GM21390 (cell line): ENCODE measurements around the gene MT1B.

Source experiments
- ATAC-seq: cut with Tn5 transposase; IDR thresholded peaks from one replicate; pipeline ENCODE4 v1.9.1; 2021; ENCODE audit not compliant: unreplicated experiment

MT1B gene

DNA sequence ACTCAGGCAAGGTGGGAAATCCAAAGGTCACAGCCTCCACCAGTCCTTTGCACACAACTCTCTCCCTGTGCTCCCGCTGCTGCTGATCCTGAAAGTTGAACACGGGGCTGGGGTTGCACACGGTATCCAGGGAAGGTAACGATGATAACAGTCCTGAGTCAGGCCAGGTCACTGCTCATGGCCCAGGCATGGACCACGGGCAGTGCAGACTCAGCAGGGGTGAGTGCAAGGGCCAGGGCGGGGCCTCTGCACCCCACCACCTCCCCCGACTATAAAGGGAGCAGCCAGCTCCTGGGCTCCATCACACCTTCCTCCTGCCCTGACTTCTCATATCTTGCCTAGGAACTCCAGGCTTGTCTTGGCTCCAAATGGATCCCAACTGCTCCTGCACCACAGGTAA lies at the start of gene MT1B:
Gene MT1B (plus strand): TSS at position 301 of the 400 bp plus-strand sequence. CDS start 68 bp downstream, at position 369.
- ATAC-seq = no peak

GRCh38 chr16:56603589-56603988 lies 48.1 kb upstream of the MT1B start:
- ATAC-seq = no peak

DNA sequence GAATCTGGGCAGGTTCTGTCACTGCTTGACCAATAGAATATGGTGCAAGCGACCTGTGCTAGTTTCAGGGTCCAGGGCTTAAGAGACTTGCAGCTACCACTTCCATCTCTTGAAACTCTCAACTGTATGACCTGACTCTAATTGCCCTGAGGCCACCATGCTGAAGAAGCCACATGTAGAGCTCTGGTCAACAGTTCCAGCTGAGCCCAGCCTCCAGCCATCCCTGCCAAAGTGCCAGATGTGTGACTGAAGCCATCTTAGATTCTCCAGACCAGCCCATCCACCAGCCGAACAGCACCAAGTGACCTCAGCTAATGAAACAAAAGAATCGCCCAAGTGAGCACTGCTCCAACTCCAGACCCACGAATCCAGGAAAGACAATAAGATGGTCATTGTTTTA lies 46.7 kb upstream of the MT1B start:
- no peak for ATAC-seq

DNA sequence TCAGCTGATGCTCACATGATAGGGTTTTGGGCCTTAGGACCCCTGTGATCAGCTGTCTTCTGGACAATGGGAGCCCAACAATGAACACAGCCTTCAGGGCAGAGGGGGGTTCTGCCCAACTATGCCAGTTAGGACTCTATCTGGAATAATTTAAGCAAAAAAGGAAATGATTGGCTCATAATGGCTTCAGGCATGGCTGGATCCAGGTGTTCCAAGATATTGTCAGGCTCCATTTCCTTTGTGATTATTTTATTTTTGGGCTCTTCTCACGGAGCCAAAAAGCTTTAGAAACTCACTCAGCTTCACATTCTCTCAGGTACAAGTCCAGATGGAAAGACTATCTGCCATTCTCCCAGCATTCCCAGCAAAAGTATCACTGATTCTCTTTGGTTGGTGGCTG lies 46.2 kb upstream of the MT1B start:
- no peak for ATAC-seq

DNA sequence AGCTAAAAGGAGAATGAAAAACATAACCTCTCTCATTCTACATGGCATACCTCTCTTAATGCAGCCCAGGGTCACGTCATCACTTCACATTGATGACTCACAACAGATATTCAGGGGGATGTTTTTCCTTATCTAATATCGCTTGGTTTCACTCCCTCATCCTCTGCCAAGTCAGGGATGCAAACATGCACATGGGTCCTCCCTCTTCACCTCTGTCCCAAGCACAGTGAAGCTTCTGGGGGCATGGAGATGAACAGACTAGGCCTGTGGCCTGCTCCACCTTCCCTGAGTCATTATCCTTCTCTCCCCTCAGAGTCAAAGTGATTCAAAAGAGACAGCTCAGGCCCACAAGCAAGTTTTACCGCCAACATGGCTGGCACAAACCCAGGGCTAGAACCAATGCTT lies 45.6 kb upstream of the MT1B start:
- ATAC-seq = no peak

DNA sequence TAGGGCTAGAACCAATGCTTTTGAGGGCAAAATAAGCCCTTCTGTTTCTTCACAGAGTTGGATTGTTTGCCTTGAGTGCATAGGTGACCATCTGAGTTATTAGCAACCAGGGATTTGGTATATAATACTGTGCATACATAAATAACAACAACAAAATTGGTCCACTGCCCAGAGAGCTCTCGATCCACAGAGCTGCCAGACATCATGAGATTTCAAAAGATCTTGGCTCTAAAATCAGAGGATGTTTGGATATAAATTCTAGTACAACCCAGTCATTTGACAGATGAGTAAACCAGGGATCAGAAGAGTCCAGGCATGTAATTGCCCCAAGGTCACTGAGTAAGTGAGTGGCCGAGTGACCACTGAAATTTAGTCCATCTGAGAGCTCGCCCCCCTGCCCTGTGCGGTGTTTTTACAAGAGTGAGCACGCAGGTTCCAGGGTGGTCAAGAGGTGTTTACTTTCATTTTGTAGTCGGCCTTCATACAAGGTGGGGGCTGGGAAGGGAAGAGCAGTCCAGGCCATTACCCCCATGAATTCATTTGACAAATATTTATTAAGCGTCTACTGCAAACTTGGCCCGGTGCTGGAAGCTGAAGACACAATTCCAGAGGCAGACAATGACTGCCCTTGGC lies 45.1 kb upstream of the MT1B start:
- no peak for ATAC-seq

DNA sequence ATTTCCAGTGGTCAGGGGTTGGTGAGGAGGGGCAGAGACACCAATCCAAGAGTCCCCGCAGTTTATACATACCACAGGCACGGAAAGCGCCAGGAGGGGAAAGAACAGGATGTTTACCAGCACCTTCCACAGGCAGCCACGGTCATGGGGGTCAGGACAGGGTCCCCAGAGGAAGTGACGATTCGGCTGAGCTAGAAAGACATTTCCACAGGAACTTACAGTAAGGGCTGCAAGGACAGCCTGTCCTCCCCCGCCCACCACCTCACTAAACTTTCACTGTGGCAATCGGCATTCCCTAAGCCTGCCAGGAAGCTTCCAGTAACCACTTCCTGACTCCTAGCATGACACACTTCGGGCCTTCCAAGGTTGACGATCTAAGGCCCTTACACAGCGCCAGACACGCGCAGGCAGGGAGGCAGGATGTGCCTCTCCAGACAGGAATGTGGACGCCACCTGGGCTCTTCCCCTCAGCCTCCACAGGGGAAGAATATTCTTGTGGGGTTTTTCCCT lies 44.5 kb upstream of the MT1B start:
- no peak for ATAC-seq

DNA sequence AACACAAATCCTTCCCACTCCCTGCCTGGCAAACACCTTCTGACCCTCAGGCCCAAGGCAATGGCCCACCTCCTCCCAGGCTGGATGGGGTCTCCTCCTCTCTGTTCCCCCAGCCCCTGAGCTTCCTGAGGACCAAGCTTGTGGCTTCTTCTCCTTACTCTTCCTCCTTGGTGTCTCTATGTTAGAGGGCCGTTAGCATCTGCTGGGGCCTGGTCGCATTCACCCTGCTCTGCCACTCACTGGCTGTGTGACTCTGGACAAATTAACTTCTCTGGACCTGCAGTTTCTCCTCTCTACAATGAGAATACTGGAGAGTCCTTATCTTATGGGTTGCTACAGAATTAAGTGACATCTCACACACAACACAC lies 44.0 kb upstream of the MT1B start:
- no peak for ATAC-seq

GRCh38 chr16:56608043-56608875 lies 43.4 kb upstream of the MT1B start, which contains the start of gene MT2A:
TSS of gene MT2A (plus strand) at chr16:56608584. CDS start at chr16:56608656, 72 bp downstream.
- peak; percentile 81 for ATAC-seq

GRCh38 chr16:56608876-56609462 lies 42.7 kb upstream of the MT1B start:
- no peak for ATAC-seq

- peak; percentile 45 for ATAC-seq
Measured at GRCh38 chr16:56609463-56609921, 42.2 kb upstream of the MT1B start.

DNA sequence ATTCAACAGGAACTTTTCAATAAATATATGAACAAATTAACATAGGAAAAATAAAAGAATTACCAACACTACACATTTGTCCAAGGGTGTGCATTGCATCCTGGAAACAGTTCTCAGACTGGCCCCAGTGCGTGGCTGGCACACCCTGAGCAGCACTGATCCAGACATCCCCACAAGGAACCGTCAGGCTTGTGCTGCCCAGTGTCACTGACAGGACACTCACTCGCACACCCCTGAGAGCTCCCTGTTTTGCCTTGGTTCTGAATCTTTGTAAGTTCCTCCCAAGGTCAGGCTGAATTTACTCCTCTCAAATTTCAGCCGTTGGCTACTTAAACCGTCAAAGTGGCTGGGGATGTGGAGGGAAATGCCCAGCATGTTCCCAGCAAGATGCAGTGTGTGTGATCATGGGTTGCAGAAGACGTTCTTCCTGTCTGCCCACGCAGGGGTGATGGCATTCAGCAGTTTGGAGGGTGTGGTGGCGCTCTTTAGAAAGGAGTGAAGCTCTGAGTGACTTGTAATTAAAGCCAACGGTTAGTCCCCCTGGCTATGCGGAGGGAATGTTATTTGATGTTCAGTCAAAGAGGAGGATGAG lies 41.6 kb upstream of the MT1B start:
- no peak for ATAC-seq

- no peak for ATAC-seq
Measured at GRCh38 chr16:56610609-56611111, 41.0 kb upstream of the MT1B start.

DNA sequence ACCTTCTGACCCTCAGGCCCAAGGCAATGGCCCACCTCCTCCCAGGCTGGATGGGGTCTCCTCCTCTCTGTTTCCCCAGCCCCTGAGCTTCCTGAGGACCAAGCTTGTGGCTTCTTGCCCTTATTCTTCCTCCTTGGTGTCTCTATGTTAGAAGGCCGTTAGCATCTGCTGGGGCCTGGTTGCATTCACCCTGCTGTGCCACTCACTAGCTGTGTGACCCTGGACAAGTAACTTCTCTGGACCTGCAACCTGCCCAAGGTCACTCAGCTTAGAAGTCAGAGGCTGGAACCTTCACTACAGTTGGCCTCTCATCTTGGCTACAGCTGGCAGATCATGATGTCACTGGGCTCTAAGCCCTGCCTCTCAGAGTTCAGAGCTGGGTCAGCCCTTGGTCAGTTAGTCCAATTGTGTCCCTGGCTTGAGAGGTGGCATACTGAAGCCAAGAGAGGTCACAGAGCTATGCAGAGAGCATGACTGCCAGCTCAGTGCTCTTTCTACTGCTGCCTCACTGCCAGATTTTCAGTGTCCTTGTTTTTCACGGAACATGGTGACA lies 40.3 kb upstream of the MT1B start:
- ATAC-seq = no peak

- ATAC-seq = no peak
Measured at GRCh38 chr16:56613706-56614105, 38.0 kb upstream of the MT1B start.

DNA sequence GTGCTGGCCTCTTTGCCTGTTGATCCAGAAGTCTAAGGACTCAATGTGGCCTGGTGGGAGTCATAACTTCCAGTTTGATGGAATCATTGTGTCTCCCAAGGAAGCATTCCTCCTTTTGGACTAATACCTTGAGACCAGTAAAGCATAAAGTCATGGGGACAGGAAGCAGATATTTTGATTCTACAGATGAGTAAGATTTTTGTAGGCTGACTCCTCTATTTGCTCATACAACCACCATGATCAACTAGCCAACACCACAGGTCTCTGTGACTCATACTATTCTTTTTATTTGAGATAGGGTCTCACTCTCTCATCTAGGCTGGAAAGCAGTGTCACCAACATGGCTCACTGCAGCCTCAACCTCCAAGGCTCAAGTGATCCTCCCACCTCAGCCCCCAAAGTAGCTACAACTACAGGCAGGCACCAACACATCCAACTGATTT lies 37.1 kb upstream of the MT1B start:
- no peak for ATAC-seq

- ATAC-seq = no peak
Measured at GRCh38 chr16:56615353-56615752, 36.3 kb upstream of the MT1B start.

DNA sequence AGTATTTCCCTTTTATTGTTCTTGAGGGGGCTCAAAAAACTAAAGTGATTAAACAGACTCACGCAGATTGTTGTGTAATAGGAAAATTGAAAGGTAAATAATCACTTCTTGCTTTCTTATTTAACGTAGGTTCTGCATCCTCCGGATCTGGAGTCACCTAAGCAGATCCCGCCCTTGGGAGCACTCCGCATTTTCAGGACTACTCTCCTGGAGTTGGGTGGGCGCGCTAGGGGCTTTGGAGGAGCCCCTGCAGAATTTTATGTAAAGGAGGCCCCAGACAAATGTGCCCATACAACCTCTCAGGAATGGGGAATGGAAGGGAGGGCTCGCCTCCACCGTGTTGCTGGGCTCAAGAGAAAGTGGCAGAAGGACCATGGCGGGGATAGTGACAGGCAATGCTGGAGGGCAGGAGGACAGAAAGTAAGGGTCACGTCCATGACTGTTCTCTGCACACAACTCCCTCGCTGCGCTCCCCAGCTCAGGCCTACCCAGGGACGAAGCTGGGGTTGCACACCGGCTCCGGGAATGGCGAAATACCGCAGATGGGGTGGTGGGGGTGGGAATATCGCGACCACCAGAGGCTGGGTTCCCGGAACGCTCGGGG lies 35.0 kb upstream of the MT1B start:
- ATAC-seq = no peak

DNA sequence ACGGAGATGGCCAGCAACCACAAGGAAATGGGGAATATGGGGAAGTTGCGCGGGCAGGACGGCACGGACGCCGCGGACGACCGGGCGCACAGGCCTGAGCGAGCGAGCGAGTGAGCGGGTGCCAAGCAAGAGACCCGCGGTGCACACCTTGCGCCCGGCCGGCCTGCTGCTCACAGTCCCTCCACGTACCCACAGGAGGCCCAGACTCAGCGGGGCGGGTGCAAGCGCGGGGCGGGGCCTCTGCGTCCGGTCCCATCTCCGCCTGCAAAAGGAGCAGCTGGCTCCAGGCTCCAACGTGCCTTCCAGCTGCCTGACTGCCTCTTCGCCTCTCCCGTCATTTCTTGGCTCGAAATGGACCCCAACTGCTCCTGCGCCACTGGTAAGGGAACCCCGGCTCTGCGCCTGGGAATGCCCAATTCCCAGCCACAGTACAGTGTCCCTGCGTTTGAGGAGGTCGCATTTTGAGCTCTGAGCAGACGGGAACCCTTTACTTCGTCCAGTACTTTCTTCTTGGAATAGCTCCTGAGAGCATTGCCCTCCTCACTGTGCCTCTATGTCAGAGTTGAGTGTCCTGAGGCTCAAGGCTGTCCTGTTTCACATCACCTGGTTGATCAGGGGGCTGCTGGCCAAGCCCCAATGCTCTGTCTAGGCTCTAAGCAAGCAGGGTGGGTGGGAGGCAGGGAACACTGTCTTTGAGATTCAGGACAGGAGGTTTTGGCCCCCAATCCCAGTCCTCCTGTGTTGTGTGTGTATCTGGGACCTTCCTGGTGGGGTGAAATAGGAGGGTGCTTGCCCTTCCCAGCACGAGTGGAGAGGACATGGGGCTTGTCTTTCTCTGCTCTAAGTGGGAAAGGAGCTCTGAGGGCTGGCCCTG lies 34.2 kb upstream of the MT1B start:
- ATAC-seq = no peak
